Suprapubic skin (tissue), 4 donors: ENCODE data around the gene MCTP1.

Experiments
- EP300 ChIP-seq: sonication (generic); formaldehyde crosslinking; IDR thresholded peaks from one replicate; pipeline ENCODE4 v1.6.1; 2017; ENCODE audit warnings: antibody characterized with exemption
- POLR2AphosphoS5 ChIP-seq, 3 donors: sonication (generic); formaldehyde crosslinking; IDR thresholded peaks; one replicate each; pipeline ENCODE4 v1.6.1; 2017; ENCODE audit warnings: antibody characterized with exemption in 3 of 3
- TF ChIP-seq, protein P1 (sequence below), 2 donors: fragments of 200-600 bp in 1 of 2; fragments of 450-650 bp in 1 of 2; sonication (generic) in 1 of 2; IDR thresholded peaks; one replicate each; pipeline ENCODE4 v1.5.1; 2016 to 2019; ENCODE audit warnings: antibody characterized with exemption in 2 of 2, mild to moderate bottlenecking in 1 of 2, moderate library complexity in 1 of 2

DNA sequence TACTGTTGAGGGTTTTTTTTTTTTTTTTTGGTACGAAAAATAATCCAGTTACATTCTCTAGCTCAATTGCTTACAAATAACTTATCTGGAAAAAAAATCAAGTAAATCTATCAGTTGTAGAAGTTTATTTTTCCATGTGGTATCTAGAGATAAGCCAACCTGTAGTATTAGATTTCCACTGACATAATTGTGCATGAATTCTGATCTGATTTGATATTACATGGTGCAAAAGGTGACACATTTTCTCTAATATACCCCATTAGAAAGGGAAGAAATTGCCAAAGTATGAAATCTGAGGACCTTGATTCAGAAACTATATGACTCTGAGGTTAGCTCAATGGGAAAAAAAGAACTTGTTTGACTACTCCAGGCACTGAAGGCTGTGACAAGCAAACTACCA is 524.9 kb downstream of the MCTP1 start:
- TF ChIP-seq, protein P1, sequence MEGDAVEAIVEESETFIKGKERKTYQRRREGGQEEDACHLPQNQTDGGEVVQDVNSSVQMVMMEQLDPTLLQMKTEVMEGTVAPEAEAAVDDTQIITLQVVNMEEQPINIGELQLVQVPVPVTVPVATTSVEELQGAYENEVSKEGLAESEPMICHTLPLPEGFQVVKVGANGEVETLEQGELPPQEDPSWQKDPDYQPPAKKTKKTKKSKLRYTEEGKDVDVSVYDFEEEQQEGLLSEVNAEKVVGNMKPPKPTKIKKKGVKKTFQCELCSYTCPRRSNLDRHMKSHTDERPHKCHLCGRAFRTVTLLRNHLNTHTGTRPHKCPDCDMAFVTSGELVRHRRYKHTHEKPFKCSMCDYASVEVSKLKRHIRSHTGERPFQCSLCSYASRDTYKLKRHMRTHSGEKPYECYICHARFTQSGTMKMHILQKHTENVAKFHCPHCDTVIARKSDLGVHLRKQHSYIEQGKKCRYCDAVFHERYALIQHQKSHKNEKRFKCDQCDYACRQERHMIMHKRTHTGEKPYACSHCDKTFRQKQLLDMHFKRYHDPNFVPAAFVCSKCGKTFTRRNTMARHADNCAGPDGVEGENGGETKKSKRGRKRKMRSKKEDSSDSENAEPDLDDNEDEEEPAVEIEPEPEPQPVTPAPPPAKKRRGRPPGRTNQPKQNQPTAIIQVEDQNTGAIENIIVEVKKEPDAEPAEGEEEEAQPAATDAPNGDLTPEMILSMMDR (IDR thresholded peaks at IDR 0.05): no peak
- TF ChIP-seq POLR2AphosphoS5 (IDR thresholded peaks at IDR 0.05): no peak
- TF ChIP-seq EP300: no peak
